ENCODE results near the gene FRY. TPM values are rescaled to one million over a fixed set of nuclear protein-coding genes. Genes with fewer than 3 reads are reported as not detected.

FRY gene
- polyA plus RNA-seq, 1 experiment = 24.6 TPM

DNA sequence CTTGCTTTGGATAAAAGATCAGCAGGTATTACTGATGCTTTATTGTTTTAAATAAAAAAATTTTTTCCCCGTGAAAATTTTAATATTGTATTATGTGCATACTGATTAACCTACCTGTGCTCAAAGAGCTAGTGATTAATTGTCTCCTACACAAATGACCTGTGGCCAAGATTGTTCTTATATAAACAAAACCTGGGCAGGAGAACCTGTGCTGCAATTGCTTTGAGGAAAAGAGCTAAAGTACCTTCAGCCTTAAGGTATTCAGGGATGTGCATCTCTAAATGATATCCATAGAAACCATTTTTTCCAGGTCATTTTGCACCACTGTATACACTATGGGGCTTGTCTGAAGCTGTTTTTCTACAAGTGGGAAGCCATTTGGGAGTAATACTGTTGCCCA is 1.2 kb downstream of the FRY start:
- H3K4me3 ChIP-seq (ENCODE audit: low read depth, low read length) = peak overlapping the region; percentile 77
- CTCF ChIA-PET = interaction anchor here (0.7 to 2.6 kb wide), 3 partner anchors 14 to 133 kb away, joined by 3 to 17 read pairs (median 5); no protein-coding TSS in a partner anchor
- POLR2A ChIA-PET = no interaction called here

DNA sequence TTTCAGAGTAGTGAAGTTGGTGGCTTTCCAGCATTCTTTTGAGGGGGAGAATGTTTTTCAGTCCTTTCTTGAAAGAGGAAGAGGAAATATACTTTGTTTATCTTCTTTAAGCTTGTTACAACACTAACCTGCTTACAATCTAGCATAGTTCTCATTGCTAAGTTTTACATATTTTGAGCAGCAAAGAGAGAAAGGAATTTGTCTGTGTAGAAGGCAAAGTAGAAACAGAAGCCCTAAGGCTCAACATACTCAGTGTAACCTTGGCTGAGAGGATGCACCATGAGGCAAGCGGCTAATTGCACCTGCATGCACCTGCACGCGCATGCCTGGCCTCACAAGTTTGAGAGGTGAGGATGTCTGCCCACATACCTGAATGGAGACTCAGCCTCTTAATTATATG is 2.2 kb downstream of the FRY start:
- Histone ChIP-seq H3K27me3 (ENCODE audit: control insufficient read depth, insufficient read depth, low read length) (no peaks in the 10 kb centered on the region), H3K27ac (ENCODE audit: low read depth, low read length) (no peak overlapping the region), H3K4me3 (ENCODE audit: low read depth, low read length) (peak overlapping the region; percentile 77), H3K9me3 (ENCODE audit: control insufficient read depth, insufficient read depth, low read length) (no peaks in the 10 kb centered on the region; the same call in 1 of the 2 replicates)
- TF ChIP-seq, protein P1, sequence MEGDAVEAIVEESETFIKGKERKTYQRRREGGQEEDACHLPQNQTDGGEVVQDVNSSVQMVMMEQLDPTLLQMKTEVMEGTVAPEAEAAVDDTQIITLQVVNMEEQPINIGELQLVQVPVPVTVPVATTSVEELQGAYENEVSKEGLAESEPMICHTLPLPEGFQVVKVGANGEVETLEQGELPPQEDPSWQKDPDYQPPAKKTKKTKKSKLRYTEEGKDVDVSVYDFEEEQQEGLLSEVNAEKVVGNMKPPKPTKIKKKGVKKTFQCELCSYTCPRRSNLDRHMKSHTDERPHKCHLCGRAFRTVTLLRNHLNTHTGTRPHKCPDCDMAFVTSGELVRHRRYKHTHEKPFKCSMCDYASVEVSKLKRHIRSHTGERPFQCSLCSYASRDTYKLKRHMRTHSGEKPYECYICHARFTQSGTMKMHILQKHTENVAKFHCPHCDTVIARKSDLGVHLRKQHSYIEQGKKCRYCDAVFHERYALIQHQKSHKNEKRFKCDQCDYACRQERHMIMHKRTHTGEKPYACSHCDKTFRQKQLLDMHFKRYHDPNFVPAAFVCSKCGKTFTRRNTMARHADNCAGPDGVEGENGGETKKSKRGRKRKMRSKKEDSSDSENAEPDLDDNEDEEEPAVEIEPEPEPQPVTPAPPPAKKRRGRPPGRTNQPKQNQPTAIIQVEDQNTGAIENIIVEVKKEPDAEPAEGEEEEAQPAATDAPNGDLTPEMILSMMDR (IDR thresholded peaks at IDR 0.05; ENCODE audit: low read depth, low read length) = no peak
- ChIA-PET CTCF (interaction anchor here (1.6 to 2.6 kb wide), 2 partner anchors 124 to 132 kb away, joined by 5 to 17 read pairs; no protein-coding TSS in a partner anchor), POLR2A (interaction anchor here (0.5 kb wide), 1 partner anchor 77 kb away, joined by 6 read pairs; no protein-coding TSS in a partner anchor)
- no peak for DNase-seq (ENCODE audit: low read depth, low spot score)

More for the DNA sequence above, 1.2 kb downstream of the FRY start:
- no peak overlapping the region for H3K27ac ChIP-seq (ENCODE audit: low read depth, low read length)
- no peak for DNase-seq (ENCODE audit: low read depth, low spot score)
- TF ChIP-seq, protein P1 (IDR thresholded peaks at IDR 0.05; ENCODE audit: low read depth, low read length) = no peak
- H3K27me3 ChIP-seq (ENCODE audit: control insufficient read depth, insufficient read depth, low read length) = no peaks in the 10 kb centered on the region
- no peaks in the 10 kb centered on the region; the same call in 1 of the 2 replicates for H3K9me3 ChIP-seq (ENCODE audit: control insufficient read depth, insufficient read depth, low read length)

DNA sequence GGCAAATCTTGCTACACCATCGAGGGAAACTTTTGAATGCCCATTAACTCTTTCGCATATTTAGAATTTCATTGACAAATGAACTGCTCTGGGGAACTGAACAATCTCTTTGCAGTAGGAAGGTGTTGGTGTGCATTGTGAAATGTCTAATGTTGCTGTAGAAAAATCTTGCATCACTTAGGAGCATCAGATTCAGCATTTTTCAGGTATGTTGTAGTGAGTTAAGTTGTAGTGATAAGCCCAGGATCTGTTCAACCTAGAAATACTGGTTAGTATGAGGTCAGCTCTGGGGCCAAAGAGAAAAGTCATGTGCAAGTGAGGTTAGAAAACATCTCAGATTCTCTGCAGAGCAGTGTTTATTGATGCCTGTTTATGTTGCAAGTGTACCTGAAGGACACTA is 4.1 kb downstream of the FRY start:
- Histone ChIP-seq H3K27ac (ENCODE audit: low read depth, low read length) (no peak overlapping the region), H3K27me3 (ENCODE audit: control insufficient read depth, insufficient read depth, low read length) (no peaks in the 10 kb centered on the region), H3K9me3 (ENCODE audit: control insufficient read depth, insufficient read depth, low read length) (no peaks in the 10 kb centered on the region; the same call in 1 of the 2 replicates), H3K4me3 (ENCODE audit: low read depth, low read length) (no peak overlapping the region)
- no peak for DNase-seq (ENCODE audit: low read depth, low spot score)
- TF ChIP-seq, protein P1 (IDR thresholded peaks at IDR 0.05; ENCODE audit: low read depth, low read length) = no peak
- CTCF ChIA-PET = interaction anchor here (0.6 kb wide), 2 partner anchors 108 to 186 kb away, joined by 3 read pairs; no protein-coding TSS in a partner anchor
- POLR2A ChIA-PET = no interaction called here

DNA sequence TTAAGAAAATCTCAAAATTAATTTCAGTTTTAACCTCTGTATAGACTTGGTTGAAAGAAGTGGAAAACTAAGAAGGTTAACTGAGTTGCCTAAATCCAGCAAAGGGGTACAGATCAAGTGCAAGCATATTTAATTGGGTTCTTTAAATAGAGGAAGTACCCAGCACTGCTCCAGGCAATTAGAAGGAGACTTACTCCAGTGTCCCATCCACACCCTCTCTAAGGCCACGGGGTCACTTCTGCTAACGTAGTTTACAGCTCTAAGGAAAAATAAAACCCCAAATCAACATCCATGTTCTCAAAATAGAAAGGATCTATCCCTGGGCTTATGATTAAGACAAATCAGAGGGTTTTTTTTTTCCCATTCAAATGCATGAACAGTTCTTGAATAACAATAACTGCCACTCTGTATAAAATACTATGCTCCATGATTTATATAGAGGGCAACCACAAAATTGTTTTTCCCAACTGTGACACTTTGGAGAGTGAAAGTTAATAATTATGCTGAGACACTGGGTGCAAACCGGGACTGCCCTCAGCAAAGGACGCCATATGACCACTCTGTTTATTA is 4.6 kb downstream of the FRY start:
- POLR2A ChIA-PET = no interaction called here
- no peak overlapping the region for H3K27ac ChIP-seq (ENCODE audit: low read depth, low read length)
- CTCF ChIA-PET = interaction anchor here (0.6 to 1.0 kb wide), 3 partner anchors 11 to 185 kb away, joined by 3 read pairs; no protein-coding TSS in a partner anchor
- no peak overlapping the region for H3K4me3 ChIP-seq (ENCODE audit: low read depth, low read length)
- H3K9me3 ChIP-seq (ENCODE audit: control insufficient read depth, insufficient read depth, low read length) = no peaks in the 10 kb centered on the region; the same call in 1 of the 2 replicates
- DNase-seq (ENCODE audit: low read depth, low spot score) = no peak
- TF ChIP-seq, protein P1 (IDR thresholded peaks at IDR 0.05; ENCODE audit: low read depth, low read length) = no peak
- no peaks in the 10 kb centered on the region for H3K27me3 ChIP-seq (ENCODE audit: control insufficient read depth, insufficient read depth, low read length)

DNA sequence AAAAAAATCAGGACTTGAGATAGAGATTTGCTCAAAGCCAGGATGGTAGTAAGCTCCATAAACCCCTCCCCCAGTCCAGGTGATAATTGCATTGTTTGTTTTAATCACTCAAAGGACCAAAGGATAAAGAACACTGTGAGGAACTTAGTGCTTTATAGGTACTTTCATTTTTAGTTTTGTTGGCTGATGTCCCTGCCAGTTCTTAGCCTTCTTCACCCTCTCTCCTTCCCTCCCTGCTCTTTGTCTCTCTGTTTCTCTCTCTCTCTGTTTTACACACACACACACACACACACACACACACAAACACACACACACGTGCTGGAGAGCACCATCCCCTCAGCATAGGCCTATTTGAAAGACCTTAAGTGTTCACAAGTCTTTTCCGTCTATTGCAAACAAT is 5.2 kb downstream of the FRY start:
- no peak overlapping the region for H3K27ac ChIP-seq (ENCODE audit: low read depth, low read length)
- POLR2A ChIA-PET = no interaction called here
- TF ChIP-seq, protein P1 (IDR thresholded peaks at IDR 0.05; ENCODE audit: low read depth, low read length) = no peak
- DNase-seq (ENCODE audit: low read depth, low spot score) = no peak
- no peak overlapping the region for H3K4me3 ChIP-seq (ENCODE audit: low read depth, low read length)
- CTCF ChIA-PET = interaction anchor here (1.0 kb wide), 1 partner anchor 10 kb away, joined by 3 read pairs; no protein-coding TSS in a partner anchor
- H3K9me3 ChIP-seq (ENCODE audit: control insufficient read depth, insufficient read depth, low read length) = no peaks in the 10 kb centered on the region
- H3K27me3 ChIP-seq (ENCODE audit: control insufficient read depth, insufficient read depth, low read length) = no peaks in the 10 kb centered on the region

Data from AG04450 (cell line).